ENCODE results near the gene POT1.

DNA sequence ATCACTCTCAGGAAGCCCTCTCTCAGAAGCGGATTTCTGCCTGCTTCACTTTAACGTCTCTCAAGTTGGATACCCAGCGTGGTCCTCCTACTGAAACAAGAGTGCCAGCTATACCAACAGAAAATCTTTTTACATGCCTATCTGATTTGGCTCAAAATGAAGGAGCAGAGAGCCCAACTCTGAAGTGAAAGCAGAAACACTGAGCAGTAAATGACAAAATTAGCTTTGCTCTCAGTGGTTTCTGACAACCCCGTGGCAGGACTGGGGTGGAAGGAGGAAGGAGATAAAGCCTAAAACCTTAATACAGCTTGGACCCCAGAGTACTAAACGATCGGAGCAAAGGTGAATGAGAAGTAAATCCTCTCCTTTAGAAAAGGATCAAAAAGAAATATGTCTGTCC, 139.0 kb downstream of the POT1 start:
- TF ChIP-seq, protein P1, sequence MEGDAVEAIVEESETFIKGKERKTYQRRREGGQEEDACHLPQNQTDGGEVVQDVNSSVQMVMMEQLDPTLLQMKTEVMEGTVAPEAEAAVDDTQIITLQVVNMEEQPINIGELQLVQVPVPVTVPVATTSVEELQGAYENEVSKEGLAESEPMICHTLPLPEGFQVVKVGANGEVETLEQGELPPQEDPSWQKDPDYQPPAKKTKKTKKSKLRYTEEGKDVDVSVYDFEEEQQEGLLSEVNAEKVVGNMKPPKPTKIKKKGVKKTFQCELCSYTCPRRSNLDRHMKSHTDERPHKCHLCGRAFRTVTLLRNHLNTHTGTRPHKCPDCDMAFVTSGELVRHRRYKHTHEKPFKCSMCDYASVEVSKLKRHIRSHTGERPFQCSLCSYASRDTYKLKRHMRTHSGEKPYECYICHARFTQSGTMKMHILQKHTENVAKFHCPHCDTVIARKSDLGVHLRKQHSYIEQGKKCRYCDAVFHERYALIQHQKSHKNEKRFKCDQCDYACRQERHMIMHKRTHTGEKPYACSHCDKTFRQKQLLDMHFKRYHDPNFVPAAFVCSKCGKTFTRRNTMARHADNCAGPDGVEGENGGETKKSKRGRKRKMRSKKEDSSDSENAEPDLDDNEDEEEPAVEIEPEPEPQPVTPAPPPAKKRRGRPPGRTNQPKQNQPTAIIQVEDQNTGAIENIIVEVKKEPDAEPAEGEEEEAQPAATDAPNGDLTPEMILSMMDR (IDR thresholded peaks at IDR 0.05): no peak
- TF ChIP-seq POLR2AphosphoS5 (IDR thresholded peaks at IDR 0.05; ENCODE audit: low read depth, low read length) (no peak), TCF7L2 (IDR thresholded peaks at IDR 0.05; ENCODE audit: low read depth, low read length) (no peak), SIN3A (IDR thresholded peaks at IDR 0.05; ENCODE audit: borderline replicate concordance, insufficient read depth, low read depth, low read length) (no peak)
- TF ChIP-seq, protein P2, sequence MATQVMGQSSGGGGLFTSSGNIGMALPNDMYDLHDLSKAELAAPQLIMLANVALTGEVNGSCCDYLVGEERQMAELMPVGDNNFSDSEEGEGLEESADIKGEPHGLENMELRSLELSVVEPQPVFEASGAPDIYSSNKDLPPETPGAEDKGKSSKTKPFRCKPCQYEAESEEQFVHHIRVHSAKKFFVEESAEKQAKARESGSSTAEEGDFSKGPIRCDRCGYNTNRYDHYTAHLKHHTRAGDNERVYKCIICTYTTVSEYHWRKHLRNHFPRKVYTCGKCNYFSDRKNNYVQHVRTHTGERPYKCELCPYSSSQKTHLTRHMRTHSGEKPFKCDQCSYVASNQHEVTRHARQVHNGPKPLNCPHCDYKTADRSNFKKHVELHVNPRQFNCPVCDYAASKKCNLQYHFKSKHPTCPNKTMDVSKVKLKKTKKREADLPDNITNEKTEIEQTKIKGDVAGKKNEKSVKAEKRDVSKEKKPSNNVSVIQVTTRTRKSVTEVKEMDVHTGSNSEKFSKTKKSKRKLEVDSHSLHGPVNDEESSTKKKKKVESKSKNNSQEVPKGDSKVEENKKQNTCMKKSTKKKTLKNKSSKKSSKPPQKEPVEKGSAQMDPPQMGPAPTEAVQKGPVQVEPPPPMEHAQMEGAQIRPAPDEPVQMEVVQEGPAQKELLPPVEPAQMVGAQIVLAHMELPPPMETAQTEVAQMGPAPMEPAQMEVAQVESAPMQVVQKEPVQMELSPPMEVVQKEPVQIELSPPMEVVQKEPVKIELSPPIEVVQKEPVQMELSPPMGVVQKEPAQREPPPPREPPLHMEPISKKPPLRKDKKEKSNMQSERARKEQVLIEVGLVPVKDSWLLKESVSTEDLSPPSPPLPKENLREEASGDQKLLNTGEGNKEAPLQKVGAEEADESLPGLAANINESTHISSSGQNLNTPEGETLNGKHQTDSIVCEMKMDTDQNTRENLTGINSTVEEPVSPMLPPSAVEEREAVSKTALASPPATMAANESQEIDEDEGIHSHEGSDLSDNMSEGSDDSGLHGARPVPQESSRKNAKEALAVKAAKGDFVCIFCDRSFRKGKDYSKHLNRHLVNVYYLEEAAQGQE (IDR thresholded peaks at IDR 0.05; ENCODE audit: insufficient read depth in 1 of 2, low read depth in 2 of 2, low read length in 1 of 2): no peak

Data from Panc1 (cell line).